HG03342 (cell line): ENCODE data around the gene LRRC10.

Experiments used
- ATAC-seq: cut with Tn5 transposase; IDR thresholded peaks from one replicate; pipeline ENCODE4 v1.9.1; 2021; ENCODE audit warnings: mild to moderate bottlenecking, moderate library complexity; ENCODE audit not compliant: unreplicated experiment

The LRRC10 gene

DNA sequence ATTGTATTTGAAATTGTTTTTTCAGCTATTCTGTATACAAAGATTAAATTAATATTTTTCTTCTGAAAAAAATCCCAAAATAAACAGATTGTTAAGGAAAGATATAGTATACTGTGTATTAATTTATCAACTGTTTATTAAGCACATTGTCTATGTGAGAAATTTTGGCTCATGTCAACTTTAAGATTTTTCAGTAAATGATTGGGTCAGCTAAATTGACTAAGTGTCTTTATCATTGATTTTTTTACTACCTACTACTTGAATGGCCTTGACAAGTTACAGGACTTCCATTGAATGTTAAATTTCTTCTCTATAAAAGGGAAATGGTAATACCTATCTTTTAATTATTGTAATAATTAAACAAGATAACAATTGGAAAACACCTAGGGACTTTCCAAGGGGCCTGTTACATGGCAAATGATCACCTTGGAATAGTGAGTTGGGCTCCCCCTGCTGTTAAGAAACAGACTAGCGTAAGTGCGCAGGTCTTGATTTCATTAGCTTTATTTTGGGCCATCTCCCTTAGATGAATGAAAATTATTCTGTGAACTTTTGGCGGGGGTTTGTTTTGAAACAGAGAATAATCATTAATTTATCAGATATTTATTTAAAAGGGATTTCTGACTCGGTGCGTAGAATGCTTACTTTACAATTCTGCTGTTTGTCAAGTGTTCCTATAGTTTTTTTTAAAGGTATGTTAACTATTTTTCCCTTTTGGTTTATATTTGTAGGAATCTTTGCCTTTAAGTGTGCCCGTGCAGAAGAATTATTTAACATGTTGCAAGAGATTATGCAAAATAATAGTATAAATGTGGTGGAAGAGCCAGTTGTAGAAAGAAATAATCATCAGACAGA, 39.9 kb downstream of the LRRC10 start:
- peak; percentile 78 for ATAC-seq

DNA sequence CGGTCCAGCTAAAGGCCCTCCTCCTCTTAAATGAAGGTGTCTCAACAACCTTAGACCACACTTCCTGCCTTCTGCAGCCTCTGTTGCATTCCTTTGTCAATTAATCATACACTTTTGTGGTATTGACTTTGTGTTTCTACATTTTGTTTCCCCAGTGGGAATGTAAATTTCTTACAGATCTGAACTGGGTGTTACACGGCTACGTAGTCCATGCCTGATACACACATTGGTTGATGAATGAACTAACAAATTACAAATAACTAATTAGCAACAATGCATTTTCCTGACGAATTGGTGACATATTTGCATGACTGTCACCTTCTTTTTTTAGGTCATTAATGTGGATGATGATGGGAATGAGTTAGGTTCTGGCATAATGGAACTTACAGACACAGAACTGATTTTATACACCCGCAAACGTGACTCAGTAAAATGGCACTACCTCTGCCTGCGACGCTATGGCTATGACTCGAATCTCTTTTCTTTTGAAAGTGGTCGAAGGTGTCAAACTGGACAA, 40.6 kb downstream of the LRRC10 start:
- ATAC-seq: no peak

- ATAC-seq: no peak
Measured at GRCh38 chr12:69569236-69569635, 41.5 kb downstream of the LRRC10 start.

GRCh38 chr12:69566603-69567002, 44.1 kb downstream of the LRRC10 start:
- ATAC-seq: no peak

GRCh38 chr12:69563166-69563762, 47.4 kb downstream of the LRRC10 start:
- no peak for ATAC-seq
